ENCODE data around the gene SLIT1. TPM values are rescaled to one million over a fixed set of nuclear protein-coding genes. Genes with fewer than 3 reads are reported as not detected.

Gene SLIT1
- total RNA-seq, 1 donor from 2014 or later: under 0.01 TPM

DNA sequence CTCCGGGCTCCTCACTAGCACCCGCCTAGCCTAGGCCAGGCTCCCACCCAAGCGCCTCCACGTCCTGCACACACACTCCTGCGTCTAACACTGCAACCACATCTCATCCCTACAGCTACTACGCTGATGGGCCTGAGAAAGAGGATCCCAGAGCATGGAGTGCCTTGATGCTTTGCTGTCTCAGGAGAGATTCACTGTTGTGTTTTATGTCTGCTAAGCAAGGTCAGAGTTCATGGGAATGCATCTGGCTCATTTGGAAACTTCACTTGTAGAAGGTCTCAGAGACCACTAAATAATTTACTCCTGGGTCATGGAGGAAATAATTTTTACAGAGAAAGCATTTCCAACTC lies 88.7 kb downstream of the SLIT1 start:
- Histone ChIP-seq H3K36me3 (ENCODE audit: control insufficient read depth in 3 of 3, insufficient read depth in 3 of 3, low read length in 3 of 3) (no peaks in the 10 kb centered on the region), H3K27me3 (ENCODE audit: control insufficient read depth in 3 of 3, insufficient read depth in 3 of 3, low read length in 3 of 3) (no peaks in the 10 kb centered on the region), H3K9me3 (ENCODE audit: control insufficient read depth in 3 of 3, low read length in 3 of 3) (no peaks in the 10 kb centered on the region), H3K4me1 (ENCODE audit: control insufficient read depth in 3 of 3, insufficient read depth in 3 of 3, low read length in 3 of 3) (peaks cover 18 to 21% (median 20%) of the 10 kb centered on the region in 3 donors), H3K9ac (ENCODE audit: low read depth in 1 of 3, low read length in 3 of 3) (peak overlapping the region in 2 of 3 donors; percentile 14 to 71), H3K4me3 (ENCODE audit: low read length in 3 of 3) (no peak overlapping the region), H3K27ac (ENCODE audit: low read depth, low read length) (peak overlapping the region; percentile 56)

DNA sequence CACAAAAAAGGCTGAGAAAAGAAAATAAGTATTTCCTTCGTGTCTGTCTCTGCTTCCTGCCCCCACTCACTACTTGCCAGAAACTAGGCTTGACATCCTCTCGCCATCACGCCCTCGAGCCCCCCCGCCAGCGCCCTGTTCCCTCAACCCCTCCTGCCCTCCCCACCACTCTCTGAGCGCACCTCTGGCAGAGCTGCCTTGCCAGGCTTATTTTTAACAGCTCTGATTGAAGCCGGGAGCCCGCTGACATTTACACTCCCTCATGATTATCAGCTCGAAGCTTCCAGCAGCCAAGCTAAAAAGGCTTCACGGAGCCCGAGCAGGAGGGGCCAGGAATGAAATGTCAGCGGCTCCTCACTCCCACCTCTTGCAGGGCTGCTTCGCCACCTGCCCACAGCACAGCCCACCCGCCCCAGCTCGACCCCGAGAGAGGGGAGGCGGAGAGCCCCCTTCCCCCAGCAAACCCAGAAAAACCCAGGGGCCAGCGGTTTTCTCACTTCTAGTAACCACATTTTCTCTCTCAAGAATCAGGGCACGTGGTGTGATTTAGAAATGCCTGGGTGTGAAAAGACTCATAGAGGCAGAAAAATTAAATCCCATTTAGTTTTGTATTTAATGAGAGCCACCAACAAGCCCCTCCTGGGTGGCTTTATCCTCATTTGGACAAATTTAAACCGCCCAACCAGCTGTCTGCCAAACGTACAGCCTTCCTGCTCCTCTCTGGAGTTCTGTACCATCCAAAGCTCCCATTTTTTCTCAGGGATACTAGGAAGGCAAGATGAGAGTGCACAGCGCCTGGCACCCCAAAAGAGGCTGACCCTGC lies 89.3 kb downstream of the SLIT1 start:
- peak overlapping the region; percentile 53 to 71 (median 68) for H3K9ac ChIP-seq (ENCODE audit: low read depth in 1 of 3, low read length in 3 of 3)
- no peaks in the 10 kb centered on the region for H3K9me3 ChIP-seq (ENCODE audit: control insufficient read depth in 3 of 3, low read length in 3 of 3)
- peak overlapping the region; percentile 56 for H3K27ac ChIP-seq (ENCODE audit: low read depth, low read length)
- no peaks in the 10 kb centered on the region for H3K36me3 ChIP-seq (ENCODE audit: control insufficient read depth in 3 of 3, insufficient read depth in 3 of 3, low read length in 3 of 3)
- H3K4me1 ChIP-seq (ENCODE audit: control insufficient read depth in 3 of 3, insufficient read depth in 3 of 3, low read length in 3 of 3): peaks cover 18 to 21% (median 20%) of the 10 kb centered on the region in 3 donors
- no peaks in the 10 kb centered on the region for H3K27me3 ChIP-seq (ENCODE audit: control insufficient read depth in 3 of 3, insufficient read depth in 3 of 3, low read length in 3 of 3)
- peak overlapping the region; percentile 38 to 58 (median 54) for H3K4me3 ChIP-seq (ENCODE audit: low read length in 3 of 3)

DNA sequence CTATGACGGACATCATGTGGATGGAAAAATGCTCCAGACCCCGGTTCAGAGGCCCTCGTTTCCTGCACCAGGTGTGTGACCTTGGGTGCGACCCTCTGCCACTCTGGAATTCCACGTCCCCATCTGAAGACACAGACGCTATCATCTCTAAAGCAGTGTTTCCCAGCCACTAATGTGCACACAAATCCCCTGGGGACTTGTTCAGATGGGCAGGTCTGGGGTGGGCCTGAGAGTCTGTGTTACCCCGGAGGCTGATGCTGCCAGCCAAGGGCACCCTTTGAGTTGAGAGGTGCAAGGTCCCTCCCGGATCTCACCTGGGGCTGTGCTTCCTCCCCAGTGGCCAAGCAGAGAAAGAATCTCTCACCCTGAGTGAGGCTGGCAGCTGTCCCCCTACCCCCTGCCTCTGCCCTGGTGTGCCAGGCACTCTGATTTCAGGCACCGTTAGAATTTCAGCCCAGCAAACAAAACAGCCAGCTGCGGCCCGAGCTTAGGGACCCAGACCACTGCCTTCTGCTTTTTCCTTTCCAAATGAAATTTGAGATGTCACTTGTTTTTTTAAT lies 90.0 kb downstream of the SLIT1 start:
- Histone ChIP-seq H3K9ac (ENCODE audit: low read depth in 1 of 3, low read length in 3 of 3) (peak overlapping the region; percentile 53 to 71 (median 68)), H3K27me3 (ENCODE audit: control insufficient read depth in 3 of 3, insufficient read depth in 3 of 3, low read length in 3 of 3) (no peaks in the 10 kb centered on the region), H3K4me3 (ENCODE audit: low read length in 3 of 3) (peak overlapping the region; percentile 38 to 58 (median 54)), H3K27ac (ENCODE audit: low read depth, low read length) (peak overlapping the region; percentile 56), H3K9me3 (ENCODE audit: control insufficient read depth in 3 of 3, low read length in 3 of 3) (no peaks in the 10 kb centered on the region), H3K4me1 (ENCODE audit: control insufficient read depth in 3 of 3, insufficient read depth in 3 of 3, low read length in 3 of 3) (peaks cover 18 to 21% (median 20%) of the 10 kb centered on the region in 3 donors), H3K36me3 (ENCODE audit: control insufficient read depth in 3 of 3, insufficient read depth in 3 of 3, low read length in 3 of 3) (no peaks in the 10 kb centered on the region)

DNA sequence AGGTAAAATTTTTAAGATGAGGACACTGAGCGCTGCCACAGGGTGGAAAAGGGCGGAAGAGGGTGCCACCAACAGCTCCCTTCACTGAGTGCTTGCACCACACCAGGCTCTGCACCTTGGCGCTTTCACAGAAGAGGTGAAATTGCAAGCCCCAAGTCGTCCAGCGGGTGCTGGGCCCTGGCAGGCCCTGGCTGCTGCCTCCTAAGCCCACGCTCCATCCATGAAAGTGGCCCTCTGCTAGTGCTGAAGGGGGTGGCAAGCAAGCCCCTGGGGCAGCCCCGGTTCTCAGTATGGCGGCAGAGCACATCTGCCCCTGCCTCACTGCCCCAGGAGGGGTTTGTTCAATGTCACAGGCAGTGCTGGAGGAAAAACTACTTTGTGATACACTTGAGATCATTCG lies 95.1 kb downstream of the SLIT1 start:
- Histone ChIP-seq H3K36me3 (ENCODE audit: control insufficient read depth in 3 of 3, insufficient read depth in 3 of 3, low read length in 3 of 3) (no peaks in the 10 kb centered on the region), H3K9ac (ENCODE audit: low read depth in 1 of 3, low read length in 3 of 3) (no peak overlapping the region), H3K9me3 (ENCODE audit: control insufficient read depth in 3 of 3, low read length in 3 of 3) (no peaks in the 10 kb centered on the region), H3K27ac (ENCODE audit: low read depth, low read length) (no peak overlapping the region), H3K4me1 (ENCODE audit: control insufficient read depth in 3 of 3, insufficient read depth in 3 of 3, low read length in 3 of 3) (peaks cover 4 to 14% (median 6%) of the 10 kb centered on the region in 3 donors), H3K27me3 (ENCODE audit: control insufficient read depth in 3 of 3, insufficient read depth in 3 of 3, low read length in 3 of 3) (peaks cover 0 to 5% (median 3%) of the 10 kb centered on the region in 3 donors), H3K4me3 (ENCODE audit: low read length in 3 of 3) (no peak overlapping the region)

DNA sequence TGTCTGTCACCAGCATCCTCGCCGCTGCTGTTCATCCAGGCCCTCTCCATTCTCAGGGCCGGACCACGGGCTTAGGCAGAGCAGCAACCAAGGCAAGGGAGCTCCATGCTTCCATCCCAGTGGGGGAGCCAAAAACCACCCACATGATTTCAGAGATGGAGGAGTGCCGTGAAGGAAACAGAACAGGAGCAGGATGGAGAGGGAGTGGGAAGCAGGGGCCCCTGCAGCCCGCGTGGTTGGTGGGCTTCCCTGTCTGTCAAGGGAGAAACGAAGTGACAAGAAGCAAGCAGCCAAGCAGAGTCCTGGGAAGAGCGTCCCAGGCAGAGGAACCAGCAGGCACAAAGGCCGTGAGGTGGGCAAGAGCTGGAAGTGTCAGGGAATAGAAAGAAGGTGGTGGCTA lies 95.7 kb downstream of the SLIT1 start:
- Histone ChIP-seq H3K27ac (ENCODE audit: low read depth, low read length) (no peak overlapping the region), H3K4me3 (ENCODE audit: low read length in 3 of 3) (no peak overlapping the region), H3K9me3 (ENCODE audit: control insufficient read depth in 3 of 3, low read length in 3 of 3) (no peaks in the 10 kb centered on the region), H3K4me1 (ENCODE audit: control insufficient read depth in 3 of 3, insufficient read depth in 3 of 3, low read length in 3 of 3) (peaks cover 0 to 8% (median 0%) of the 10 kb centered on the region in 3 donors), H3K27me3 (ENCODE audit: control insufficient read depth in 3 of 3, insufficient read depth in 3 of 3, low read length in 3 of 3) (peaks cover 0 to 5% (median 3%) of the 10 kb centered on the region in 3 donors), H3K9ac (ENCODE audit: low read depth in 1 of 3, low read length in 3 of 3) (no peak overlapping the region), H3K36me3 (ENCODE audit: control insufficient read depth in 3 of 3, insufficient read depth in 3 of 3, low read length in 3 of 3) (no peaks in the 10 kb centered on the region)

DNA sequence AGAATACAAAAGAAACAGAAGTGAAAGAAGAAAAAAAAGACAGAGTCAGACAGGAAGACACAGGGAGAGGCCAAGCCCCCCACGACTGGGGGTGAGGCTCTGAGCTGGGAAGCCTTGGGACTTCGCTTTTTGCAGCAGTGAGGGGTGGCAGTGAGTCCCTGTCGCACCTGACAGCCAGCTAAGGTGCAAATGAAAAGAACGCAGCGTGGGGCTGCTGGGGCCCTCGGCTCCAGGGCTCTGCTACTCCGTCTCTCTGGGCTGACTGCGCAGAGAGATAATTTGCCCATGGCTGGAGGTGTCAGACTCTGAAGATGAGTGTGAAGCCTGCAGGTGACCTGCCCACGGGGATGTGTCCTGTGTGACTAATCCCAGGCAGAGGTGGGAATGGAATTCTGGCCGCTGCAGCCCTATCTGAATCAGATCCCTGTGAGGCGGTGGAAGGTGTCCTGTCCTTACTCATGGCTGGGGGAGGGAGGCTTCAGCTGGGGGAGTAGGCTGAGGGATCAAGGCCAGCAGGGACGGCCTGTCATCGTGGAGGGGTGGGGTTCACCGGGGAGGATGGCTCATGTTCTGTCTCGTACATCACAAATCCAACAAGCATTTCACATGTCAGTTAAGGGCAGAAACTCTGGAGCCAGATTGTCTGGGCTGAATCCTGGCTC lies 96.4 kb downstream of the SLIT1 start:
- Histone ChIP-seq H3K9me3 (ENCODE audit: control insufficient read depth in 3 of 3, low read length in 3 of 3) (no peaks in the 10 kb centered on the region), H3K9ac (ENCODE audit: low read depth in 1 of 3, low read length in 3 of 3) (no peak overlapping the region), H3K27ac (ENCODE audit: low read depth, low read length) (no peak overlapping the region), H3K36me3 (ENCODE audit: control insufficient read depth in 3 of 3, insufficient read depth in 3 of 3, low read length in 3 of 3) (no peaks in the 10 kb centered on the region), H3K27me3 (ENCODE audit: control insufficient read depth in 3 of 3, insufficient read depth in 3 of 3, low read length in 3 of 3) (peaks cover 0 to 5% (median 3%) of the 10 kb centered on the region in 3 donors), H3K4me3 (ENCODE audit: low read length in 3 of 3) (no peak overlapping the region), H3K4me1 (ENCODE audit: control insufficient read depth in 3 of 3, insufficient read depth in 3 of 3, low read length in 3 of 3) (peaks cover 0 to 8% (median 0%) of the 10 kb centered on the region in 3 donors)

DNA sequence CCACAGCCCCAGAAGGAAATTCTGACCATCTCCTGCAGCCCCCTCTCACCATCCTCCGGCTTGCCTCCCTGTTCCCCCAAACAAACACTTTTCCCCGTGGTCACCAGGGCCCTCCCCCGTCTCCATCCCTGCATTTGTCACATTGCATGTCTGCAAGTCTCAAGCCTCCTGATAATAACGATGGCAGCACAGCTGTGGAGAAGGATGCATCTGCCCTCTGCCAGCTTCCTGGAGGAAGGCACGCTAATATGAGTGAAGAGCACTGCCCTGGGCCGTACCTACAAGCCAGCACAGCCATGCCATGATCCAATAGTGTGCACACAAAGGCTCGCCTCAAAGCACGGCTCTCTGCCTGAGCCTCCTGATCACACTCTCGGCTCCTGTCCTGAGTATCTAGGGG lies 98.5 kb downstream of the SLIT1 start:
- Histone ChIP-seq H3K36me3 (ENCODE audit: control insufficient read depth in 3 of 3, insufficient read depth in 3 of 3, low read length in 3 of 3) (no peaks in the 10 kb centered on the region), H3K4me3 (ENCODE audit: low read length in 3 of 3) (no peak overlapping the region), H3K27ac (ENCODE audit: low read depth, low read length) (no peak overlapping the region), H3K9ac (ENCODE audit: low read depth in 1 of 3, low read length in 3 of 3) (no peak overlapping the region), H3K27me3 (ENCODE audit: control insufficient read depth in 3 of 3, insufficient read depth in 3 of 3, low read length in 3 of 3) (peaks cover 0 to 5% (median 3%) of the 10 kb centered on the region in 3 donors), H3K9me3 (ENCODE audit: control insufficient read depth in 3 of 3, low read length in 3 of 3) (no peaks in the 10 kb centered on the region), H3K4me1 (ENCODE audit: control insufficient read depth in 3 of 3, insufficient read depth in 3 of 3, low read length in 3 of 3) (peaks cover 0 to 8% (median 0%) of the 10 kb centered on the region in 3 donors)

DNA sequence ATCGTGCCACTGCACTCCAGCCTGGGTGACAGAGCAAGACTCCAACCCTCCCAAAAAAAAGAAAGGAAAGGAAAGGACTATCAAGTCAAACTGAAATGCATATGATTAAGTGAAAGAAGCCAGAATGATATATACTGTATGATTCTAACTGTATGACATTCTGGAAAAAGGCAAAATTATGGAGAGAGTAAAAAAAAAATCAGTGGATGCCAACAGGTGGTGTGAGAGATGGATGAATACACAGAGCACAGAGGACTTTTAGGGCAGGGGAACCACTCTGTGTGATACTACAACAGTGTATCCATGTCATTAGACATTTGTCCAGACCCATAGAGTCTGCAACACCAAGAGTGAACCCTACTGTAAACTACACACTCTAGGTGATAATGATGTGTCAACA lies 99.2 kb downstream of the SLIT1 start:
- no peak overlapping the region for H3K4me3 ChIP-seq (ENCODE audit: low read length in 3 of 3)
- H3K36me3 ChIP-seq (ENCODE audit: control insufficient read depth in 3 of 3, insufficient read depth in 3 of 3, low read length in 3 of 3): no peaks in the 10 kb centered on the region
- H3K9ac ChIP-seq (ENCODE audit: low read depth in 1 of 3, low read length in 3 of 3): no peak overlapping the region
- H3K27ac ChIP-seq (ENCODE audit: low read depth, low read length): no peak overlapping the region
- H3K9me3 ChIP-seq (ENCODE audit: control insufficient read depth in 3 of 3, low read length in 3 of 3): no peaks in the 10 kb centered on the region
- H3K27me3 ChIP-seq (ENCODE audit: control insufficient read depth in 3 of 3, insufficient read depth in 3 of 3, low read length in 3 of 3): peaks cover 0 to 8% (median 5%) of the 10 kb centered on the region in 3 donors
- H3K4me1 ChIP-seq (ENCODE audit: control insufficient read depth in 3 of 3, insufficient read depth in 3 of 3, low read length in 3 of 3): peaks cover 0 to 8% (median 0%) of the 10 kb centered on the region in 3 donors

DNA sequence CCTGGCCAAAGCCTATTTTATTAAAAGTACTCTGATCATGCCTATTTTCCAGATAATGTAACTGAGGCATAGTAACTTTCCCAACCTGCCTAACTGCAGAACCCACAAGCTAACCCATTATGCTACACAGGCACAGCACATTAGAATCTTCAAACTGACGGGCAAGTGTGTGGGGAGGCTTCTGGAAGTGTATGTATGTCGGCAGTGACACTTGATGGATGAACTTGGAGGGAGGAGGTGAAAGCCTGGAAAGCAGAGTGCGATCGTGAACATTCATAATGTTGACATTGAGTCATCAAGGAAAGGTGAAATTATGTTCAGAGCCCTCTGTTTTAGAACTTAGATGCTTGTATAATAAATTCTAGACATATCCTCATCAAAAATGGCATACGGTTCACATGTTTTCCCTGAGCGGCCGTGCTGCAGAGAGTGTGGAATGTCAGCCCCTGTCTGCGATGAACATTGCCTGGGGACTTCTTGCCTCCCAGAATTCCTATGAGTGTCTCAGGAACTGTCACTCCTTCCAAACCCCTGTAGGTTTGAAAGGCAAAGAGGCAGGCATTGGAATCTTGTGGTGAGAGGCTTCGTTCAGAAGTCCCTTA lies 102.4 kb downstream of the SLIT1 start:
- H3K4me3 ChIP-seq (ENCODE audit: low read length in 3 of 3): no peak overlapping the region
- no peaks in the 10 kb centered on the region for H3K4me1 ChIP-seq (ENCODE audit: control insufficient read depth in 3 of 3, insufficient read depth in 3 of 3, low read length in 3 of 3)
- no peak overlapping the region for H3K9ac ChIP-seq (ENCODE audit: low read depth in 1 of 3, low read length in 3 of 3)
- no peak overlapping the region for H3K27ac ChIP-seq (ENCODE audit: low read depth, low read length)
- H3K27me3 ChIP-seq (ENCODE audit: control insufficient read depth in 3 of 3, insufficient read depth in 3 of 3, low read length in 3 of 3): peaks cover 0 to 5% (median 2%) of the 10 kb centered on the region in 3 donors
- no peaks in the 10 kb centered on the region for H3K9me3 ChIP-seq (ENCODE audit: control insufficient read depth in 3 of 3, low read length in 3 of 3)
- no peaks in the 10 kb centered on the region for H3K36me3 ChIP-seq (ENCODE audit: control insufficient read depth in 3 of 3, insufficient read depth in 3 of 3, low read length in 3 of 3)

All from skeletal muscle tissue (tissue), 4 donors.